Naive thymus-derived CD4-positive, alpha-beta T cell (primary cell): Measurements from ENCODE around the gene MKS1. TPM values are rescaled to one million over a fixed set of nuclear protein-coding genes. Genes with fewer than 3 reads are reported as not detected.

Source experiments
- ATAC-seq: fragments of 150-1000 bp; cut with Tn5 transposase; 2 replicates; pipeline ENCODE4 v1.10.0; 2021; ENCODE audit warnings: mild to moderate bottlenecking, moderate library complexity
- CTCF ChIA-PET: fragments of 350-600 bp; sonication (Branson Sonifier 250); formaldehyde crosslinking; loops from one replicate; lab custom pipeline; 2021; ENCODE audit warnings: antibody characterized with exemption; lab: Charles Lee
- POLR2A ChIA-PET: fragments of 350-600 bp; sonication (Branson Sonifier 250); formaldehyde crosslinking; loops from one replicate; lab custom pipeline; 2021; ENCODE audit warnings: antibody characterized with exemption, inconsistent platforms; lab: Charles Lee
- DNase-seq, 9 donors: peaks; one replicate each; pipeline versions ENCODE4 v3.0.0 to v3.0.0-alpha.2; 2020 to 2022; ENCODE audit warnings: mixed read lengths in 1 of 9
- H3K27ac ChIP-seq: one replicate; pipeline ENCODE4 v1.7.0; 2013; ENCODE audit warnings: mild to moderate bottlenecking, low read depth, low read length, moderate library complexity
- H3K27me3 ChIP-seq, 2 donors: one replicate each; pipeline ENCODE4 v1.7.0; 2013; ENCODE audit warnings: low read length in 2 of 2, mild to moderate bottlenecking in 2 of 2, moderate library complexity in 2 of 2; ENCODE audit not compliant: control insufficient read depth in 2 of 2, insufficient read depth in 2 of 2
- H3K36me3 ChIP-seq, 3 experiments: 1 replicate in 2 of 3; 2 replicates in 1 of 3; pipeline ENCODE4 v1.7.0; 2013; ENCODE audit warnings: low read length in 3 of 3, mild to moderate bottlenecking in 3 of 3, moderate library complexity in 1 of 3; ENCODE audit not compliant: insufficient read depth in 3 of 3, control insufficient read depth in 2 of 3
- H3K4me1 ChIP-seq, 2 donors: one replicate each; pipeline ENCODE4 v1.7.0; 2013; ENCODE audit warnings: low read length in 2 of 2, mild to moderate bottlenecking in 2 of 2, moderate library complexity in 1 of 2; ENCODE audit not compliant: control insufficient read depth in 2 of 2, insufficient read depth in 2 of 2
- H3K4me3 ChIP-seq: 2 replicates; pipeline ENCODE4 v1.7.0; 2013; ENCODE audit warnings: mild to moderate bottlenecking, low read length
- H3K9me3 ChIP-seq, 3 experiments: 1 replicate in 2 of 3; 2 replicates in 1 of 3; pipeline ENCODE4 v1.7.0; 2013; ENCODE audit warnings: low read length in 3 of 3; ENCODE audit not compliant: control insufficient read depth in 2 of 3
- H3K27ac Mint-ChIP-seq, 9 donors: one replicate each; pipeline ENCODE4 v1.8.0; 2020 to 2022; ENCODE audit warnings: mixed read lengths in 9 of 9, mild to moderate bottlenecking in 8 of 9, moderate library complexity in 5 of 9, inconsistent platforms in 2 of 9
- H3K27me3 Mint-ChIP-seq, 5 donors: one replicate each; pipeline ENCODE4 v1.8.0; 2021 to 2022; ENCODE audit warnings: mixed read lengths in 5 of 5, mild to moderate bottlenecking in 1 of 5
- H3K36me3 Mint-ChIP-seq, 5 donors: one replicate each; pipeline ENCODE4 v1.8.0; 2020 to 2022; ENCODE audit warnings: mixed read lengths in 5 of 5, mild to moderate bottlenecking in 3 of 5, inconsistent platforms in 1 of 5
- H3K4me1 Mint-ChIP-seq, 7 donors: one replicate each; pipeline ENCODE4 v1.8.0; 2020 to 2022; ENCODE audit warnings: mixed read lengths in 7 of 7, mild to moderate bottlenecking in 3 of 7, inconsistent platforms in 1 of 7
- H3K4me3 Mint-ChIP-seq, 10 donors: one replicate each; pipeline ENCODE4 v1.8.0; 2020 to 2022; ENCODE audit warnings: mild to moderate bottlenecking in 10 of 10, mixed read lengths in 10 of 10, moderate library complexity in 6 of 10, inconsistent platforms in 2 of 10
- H3K9me3 Mint-ChIP-seq, 11 donors: one replicate each; pipeline ENCODE4 v1.8.0; 2020 to 2022; ENCODE audit warnings: mixed read lengths in 11 of 11, mild to moderate bottlenecking in 4 of 11, inconsistent platforms in 1 of 11, moderate library complexity in 1 of 11
- intact Hi-C, 2 donors: fragments of 100-400 bp; cut with micrococcal nuclease; formaldehyde crosslinking; loops; one replicate each; pipeline ENCODE4 v1.15.1; 2023
- polyA plus RNA-seq, 2 donors: library from polyadenylated mRNA; unstranded; fragments of 300-500 nt; fragmentation: Illumina TruSeq; gene quantifications; one replicate each; pipeline ENCODE4 v1.2.3, GENCODE V29; 2021
- total RNA-seq, 6 experiments: library from RNA in 5 of 6; stranded (reverse) in 5 of 6; gene quantifications; 1 replicate in 5 of 6; 2 replicates in 1 of 6; pipeline ENCODE4 v1.2.3 and lab custom pipeline; 2021 to 2026

MKS1 gene
- total and polyA plus RNA-seq, 7 experiments from 2014 or later = 10.0 to 29.1 (median 14.5) TPM

DNA sequence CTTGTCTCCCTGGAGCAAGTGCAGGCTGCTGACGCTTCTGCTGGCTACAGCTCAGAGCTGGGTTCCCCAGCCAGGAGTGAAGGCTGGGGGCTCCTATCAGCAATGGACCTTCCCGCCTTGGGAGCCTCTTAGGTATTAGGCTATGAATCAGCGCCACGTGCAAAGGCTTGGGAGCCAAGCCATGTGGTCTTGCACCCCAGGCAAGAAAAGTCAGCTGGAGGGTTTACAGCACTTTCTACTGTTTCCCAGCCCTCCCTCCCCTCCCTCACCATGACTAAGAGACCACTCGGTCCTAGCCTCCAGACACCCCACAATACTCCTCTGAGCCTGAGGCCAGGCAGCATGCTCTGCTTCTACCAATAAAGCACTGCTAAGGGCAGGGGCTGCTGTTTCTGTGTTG lies 14.3 kb downstream of the MKS1 start:
- Histone ChIP-seq H3K36me3 (peaks cover 0 to 32% (median 0%) of the 10 kb centered on the region in 3 experiments), H3K4me3 (no peak overlapping the region), H3K9me3 (no peaks in the 10 kb centered on the region), H3K27me3 (no peaks in the 10 kb centered on the region), H3K4me1 (no peaks in the 10 kb centered on the region), H3K27ac (no peak overlapping the region)
- POLR2A ChIA-PET = no interaction called here
- Mint-ChIP-seq H3K27me3 (peaks cover 0 to 2% (median 0%) of the 10 kb centered on the region in 5 donors), H3K9me3 (no peaks in the 10 kb centered on the region), H3K27ac (no peak overlapping the region), H3K36me3 (peaks cover under 1 to 30% (median 8%) of the 10 kb centered on the region in 5 donors), H3K4me1 (peaks cover 0 to 4% (median 0%) of the 10 kb centered on the region in 7 donors), H3K4me3 (no peak overlapping the region)
- DNase-seq (no peak), ATAC-seq (no peak)
- intact Hi-C loops = no loop called here
- CTCF ChIA-PET = no interaction called here

DNA sequence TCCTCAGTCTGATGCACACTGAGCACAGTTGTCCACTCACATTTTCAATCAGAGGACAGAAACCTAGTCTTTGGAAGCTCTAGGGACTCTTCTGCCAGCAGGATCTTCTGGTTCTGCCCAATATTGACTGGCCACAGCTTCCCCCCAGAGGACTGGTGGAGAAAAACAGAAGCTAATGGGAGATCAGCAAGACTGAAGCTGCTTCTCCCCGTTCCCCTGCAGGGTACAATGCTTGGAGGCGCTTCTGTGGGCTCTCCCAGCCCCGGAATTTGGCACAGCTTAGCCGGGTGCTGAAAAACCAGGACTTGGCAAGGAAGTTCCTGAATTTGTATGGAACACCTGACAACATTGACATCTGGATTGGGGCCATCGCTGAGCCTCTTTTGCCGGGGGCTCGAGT lies 16.2 kb downstream of the MKS1 start:
- Histone ChIP-seq H3K4me1 (no peaks in the 10 kb centered on the region), H3K27ac (no peak overlapping the region), H3K36me3 (peaks cover 0 to 18% (median 0%) of the 10 kb centered on the region in 3 experiments), H3K9me3 (no peaks in the 10 kb centered on the region), H3K27me3 (no peaks in the 10 kb centered on the region), H3K4me3 (no peak overlapping the region)
- no peaks in the 10 kb centered on the region for H3K9me3 Mint-ChIP-seq
- H3K4me1 Mint-ChIP-seq = peaks cover 0 to 4% (median 0%) of the 10 kb centered on the region in 7 donors
- CTCF ChIA-PET = interaction anchor here (0.5 kb wide), 1 partner anchor 166 kb away, joined by 3 read pairs; no protein-coding TSS in a partner anchor
- no peak overlapping the region for H3K4me3 Mint-ChIP-seq
- POLR2A ChIA-PET = no interaction called here
- H3K27ac Mint-ChIP-seq = no peak overlapping the region
- intact Hi-C loops = no loop called here
- H3K36me3 Mint-ChIP-seq = peaks cover 0 to 17% (median 0%) of the 10 kb centered on the region in 5 donors
- DNase-seq (no peak), ATAC-seq (no peak)
- peaks cover 0 to 2% (median 0%) of the 10 kb centered on the region in 5 donors for H3K27me3 Mint-ChIP-seq

DNA sequence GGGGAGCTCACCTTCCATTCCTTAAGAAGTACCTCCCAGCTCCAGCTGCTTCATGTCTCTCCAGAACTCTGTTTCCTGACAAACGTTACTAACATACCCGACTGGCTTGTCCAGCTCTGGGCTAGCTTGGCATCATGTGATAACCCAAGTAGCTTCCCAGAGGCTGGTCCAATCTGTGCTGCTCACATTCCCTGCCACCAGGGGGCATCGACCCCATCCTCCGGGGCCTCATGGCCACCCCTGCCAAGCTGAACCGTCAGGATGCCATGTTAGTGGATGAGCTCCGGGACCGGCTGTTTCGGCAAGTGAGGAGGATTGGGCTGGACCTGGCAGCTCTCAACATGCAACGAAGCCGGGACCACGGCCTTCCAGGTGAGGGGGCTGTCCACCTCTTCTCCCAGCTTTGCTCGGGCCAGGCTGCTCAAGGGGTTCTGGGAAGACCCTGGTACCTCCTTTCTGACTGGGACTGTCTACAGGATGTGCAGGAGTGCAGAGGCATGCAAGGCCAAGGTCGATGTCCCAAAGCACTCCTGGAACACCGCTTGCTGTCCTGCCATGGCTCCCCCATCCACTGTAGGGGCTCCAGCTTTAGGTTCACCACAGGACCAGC lies 18.9 kb downstream of the MKS1 start:
- H3K27ac Mint-ChIP-seq = no peak overlapping the region

DNA sequence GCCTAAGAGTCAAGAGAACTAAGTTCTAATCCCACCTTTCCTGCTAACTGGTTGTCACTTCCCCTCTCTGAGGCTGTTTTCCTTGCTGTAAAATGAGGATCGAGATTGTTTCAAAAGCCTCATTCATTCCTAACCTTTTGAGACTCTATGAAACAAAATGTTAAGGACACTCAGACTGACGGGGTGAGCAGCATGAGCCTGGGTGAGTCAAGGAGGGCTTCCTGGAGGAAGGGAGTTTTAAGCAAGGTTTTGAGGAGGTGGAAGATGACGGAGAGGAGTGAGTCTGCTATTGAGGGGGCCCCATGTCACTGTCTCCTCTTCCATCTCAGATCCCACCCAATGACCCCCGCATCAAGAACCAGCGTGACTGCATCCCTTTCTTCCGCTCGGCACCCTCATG lies 22.4 kb downstream of the MKS1 start:
- no peak overlapping the region for H3K27ac ChIP-seq
- Mint-ChIP-seq H3K27ac (no peak overlapping the region), H3K36me3 (no peaks in the 10 kb centered on the region), H3K27me3 (peaks cover 0 to 10% (median 2%) of the 10 kb centered on the region in 5 donors), H3K4me1 (peaks cover 0 to 4% (median 0%) of the 10 kb centered on the region in 7 donors), H3K9me3 (peaks cover 0 to 1% (median 0%) of the 10 kb centered on the region in 11 donors), H3K4me3 (no peak overlapping the region)
- DNase-seq (no peak), ATAC-seq (no peak)
- POLR2A ChIA-PET = no interaction called here
- CTCF ChIA-PET = no interaction called here
- H3K4me1 ChIP-seq = no peaks in the 10 kb centered on the region
- intact Hi-C loops = no loop called here
- no peaks in the 10 kb centered on the region for H3K9me3 ChIP-seq
- H3K4me3 ChIP-seq = no peak overlapping the region
- no peaks in the 10 kb centered on the region for H3K27me3 ChIP-seq
- no peaks in the 10 kb centered on the region for H3K36me3 ChIP-seq

More for the DNA sequence above, 18.9 kb downstream of the MKS1 start:
- no peaks in the 10 kb centered on the region for H3K27me3 ChIP-seq
- no peaks in the 10 kb centered on the region for H3K4me1 ChIP-seq
- H3K36me3 Mint-ChIP-seq = peaks cover 0 to 2% (median 0%) of the 10 kb centered on the region in 5 donors
- peaks cover 0 to 1% (median 0%) of the 10 kb centered on the region in 11 donors for H3K9me3 Mint-ChIP-seq
- no peak overlapping the region for H3K27ac ChIP-seq
- H3K36me3 ChIP-seq = no peaks in the 10 kb centered on the region
- H3K4me3 ChIP-seq = no peak overlapping the region
- no peak overlapping the region for H3K4me3 Mint-ChIP-seq
- peaks cover 0 to 4% (median 0%) of the 10 kb centered on the region in 7 donors for H3K4me1 Mint-ChIP-seq
- no peaks in the 10 kb centered on the region for H3K9me3 ChIP-seq
- peaks cover 0 to 10% (median 2%) of the 10 kb centered on the region in 5 donors for H3K27me3 Mint-ChIP-seq
- DNase-seq = peak in 8 of 9 donors; percentile 20 to 56 (median 38)
- ChIA-PET CTCF (interaction anchor here (0.5 to 1.8 kb wide), 8 partner anchors 9 to 247 kb away, joined by 3 to 4 read pairs (median 3); partner anchors contain the start of gene MKS1), POLR2A (interaction anchor here (0.6 kb wide), 1 partner anchor 19 kb away, joined by 4 read pairs; the partner anchor contains the start of gene MKS1)
- peak; percentile 87 for ATAC-seq
- intact Hi-C loops = loop anchor here (1.0 kb wide), 3 partner anchors 19 to 247 kb away; partner anchors contain the start of gene MKS1 (in 1 of the 2)

DNA sequence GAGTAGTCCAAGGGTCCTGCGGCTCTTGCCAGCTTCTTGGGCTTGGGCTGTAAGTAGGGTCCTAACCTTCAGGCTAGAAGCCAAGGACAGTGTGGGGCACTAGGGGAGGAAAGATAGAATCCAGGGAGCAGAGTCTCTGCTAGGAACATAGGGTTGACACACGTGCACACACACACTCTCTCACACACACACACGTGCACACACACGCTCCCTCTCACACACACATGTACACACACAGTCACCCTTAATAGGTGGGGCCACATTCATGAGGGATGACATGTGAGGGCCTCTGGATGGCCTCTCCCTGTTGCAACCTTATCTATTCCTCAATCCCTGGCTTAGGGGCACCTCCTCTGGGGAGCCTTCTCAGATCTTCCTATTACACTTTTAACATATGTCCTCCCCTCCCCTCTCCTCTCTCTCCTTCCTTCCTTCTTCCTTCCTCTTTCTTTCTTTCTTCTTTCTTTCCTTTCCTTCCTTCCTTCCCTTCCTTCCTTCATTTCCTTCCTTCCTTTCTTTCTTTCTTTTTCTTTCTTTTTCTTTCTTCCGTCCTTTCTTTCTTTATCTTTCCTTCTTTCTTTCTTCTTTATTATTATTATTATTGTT lies 23.4 kb downstream of the MKS1 start:
- Histone ChIP-seq H3K27me3 (no peaks in the 10 kb centered on the region), H3K9me3 (no peaks in the 10 kb centered on the region), H3K27ac (no peak overlapping the region), H3K4me3 (no peak overlapping the region), H3K4me1 (no peaks in the 10 kb centered on the region), H3K36me3 (no peaks in the 10 kb centered on the region)
- POLR2A ChIA-PET = no interaction called here
- CTCF ChIA-PET = no interaction called here
- Mint-ChIP-seq H3K9me3 (peaks cover 0 to 1% (median 0%) of the 10 kb centered on the region in 11 donors), H3K27me3 (peaks cover 5 to 10% (median 8%) of the 10 kb centered on the region in 5 donors), H3K36me3 (no peaks in the 10 kb centered on the region), H3K4me1 (peaks cover 0 to 4% (median 0%) of the 10 kb centered on the region in 7 donors), H3K27ac (no peak overlapping the region), H3K4me3 (no peak overlapping the region)
- intact Hi-C loops = no loop called here
- DNase-seq (no peak), ATAC-seq (no peak)

DNA sequence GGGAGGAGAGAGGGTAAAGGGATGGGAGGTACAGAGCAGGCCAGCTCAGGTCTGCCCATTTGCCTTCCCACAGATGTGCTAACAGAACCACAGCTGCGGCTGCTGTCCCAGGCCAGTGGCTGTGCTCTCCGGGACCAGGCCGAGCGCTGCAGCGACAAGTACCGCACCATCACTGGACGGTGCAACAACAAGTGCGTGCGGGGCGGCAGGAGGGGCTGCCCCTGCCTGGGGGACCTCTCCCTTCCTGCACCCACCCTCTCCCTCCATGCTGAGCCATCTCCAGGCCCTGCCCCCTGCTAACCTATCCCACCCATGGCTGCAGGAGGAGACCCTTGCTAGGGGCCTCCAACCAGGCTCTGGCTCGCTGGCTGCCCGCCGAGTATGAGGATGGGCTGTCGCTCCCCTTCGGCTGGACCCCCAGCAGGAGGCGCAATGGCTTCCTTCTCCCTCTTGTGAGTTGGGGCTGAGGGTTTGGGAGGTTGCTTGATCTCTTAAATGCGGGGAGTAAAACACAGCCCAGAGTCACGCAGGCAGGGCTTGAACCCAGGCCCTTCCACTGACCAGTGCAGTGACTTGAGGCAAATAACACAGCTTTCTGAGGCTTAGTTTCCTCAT lies 25.3 kb downstream of the MKS1 start:
- Histone ChIP-seq H3K36me3 (no peaks in the 10 kb centered on the region), H3K4me1 (no peaks in the 10 kb centered on the region), H3K27me3 (no peaks in the 10 kb centered on the region), H3K27ac (no peak overlapping the region), H3K4me3 (no peak overlapping the region), H3K9me3 (no peaks in the 10 kb centered on the region)
- H3K36me3 Mint-ChIP-seq = no peaks in the 10 kb centered on the region
- no peak for ATAC-seq
- ChIA-PET POLR2A (interaction anchor here (0.7 kb wide), 1 partner anchor 96 kb away, joined by 3 read pairs; no protein-coding TSS in a partner anchor), CTCF (no interaction called here)
- no peak overlapping the region for H3K4me3 Mint-ChIP-seq
- peaks cover 0 to 2% (median 0%) of the 10 kb centered on the region in 7 donors for H3K4me1 Mint-ChIP-seq
- H3K27me3 Mint-ChIP-seq = peaks cover 7 to 17% (median 12%) of the 10 kb centered on the region in 5 donors
- no peak for DNase-seq
- intact Hi-C loops = no loop called here
- H3K9me3 Mint-ChIP-seq = peaks cover 0 to 1% (median 0%) of the 10 kb centered on the region in 11 donors
- H3K27ac Mint-ChIP-seq = no peak overlapping the region
